Thyroid gland (tissue), 4 donors: ENCODE measurements around the gene CADPS.

Experiments
- POLR2A ChIP-seq, 2 donors: fragments of 450-650 bp; IDR thresholded peaks; one replicate each; pipeline ENCODE4 v1.6.1; 2017; ENCODE audit warnings: antibody characterized with exemption in 2 of 2, mild to moderate bottlenecking in 2 of 2, moderate library complexity in 1 of 2
- TF ChIP-seq, protein P1 (sequence below), 6 experiments: fragments of 200-600 bp in 3 of 6; fragments of 450-650 bp in 3 of 6; sonication (generic) in 3 of 6; IDR thresholded peaks; one replicate each; pipeline ENCODE4 v1.5.1; 2016 to 2019; ENCODE audit warnings: antibody characterized with exemption in 6 of 6, mild to moderate bottlenecking in 2 of 6, inconsistent platforms in 1 of 6, moderate library complexity in 1 of 6

DNA sequence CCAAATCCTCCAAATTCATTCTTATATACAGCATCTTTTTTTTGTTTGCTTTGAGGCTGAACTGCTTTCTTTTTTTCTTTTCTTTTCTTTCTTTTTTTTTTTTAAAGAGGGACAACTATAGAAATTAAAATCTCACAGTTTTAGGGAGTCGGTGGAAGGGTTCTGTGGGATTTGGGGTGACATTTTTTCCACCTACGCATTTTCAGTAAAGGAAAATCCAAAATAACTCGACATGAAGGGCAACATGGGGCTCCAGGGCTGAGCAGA, 498.8 kb downstream of the CADPS start:
- TF ChIP-seq, protein P1, sequence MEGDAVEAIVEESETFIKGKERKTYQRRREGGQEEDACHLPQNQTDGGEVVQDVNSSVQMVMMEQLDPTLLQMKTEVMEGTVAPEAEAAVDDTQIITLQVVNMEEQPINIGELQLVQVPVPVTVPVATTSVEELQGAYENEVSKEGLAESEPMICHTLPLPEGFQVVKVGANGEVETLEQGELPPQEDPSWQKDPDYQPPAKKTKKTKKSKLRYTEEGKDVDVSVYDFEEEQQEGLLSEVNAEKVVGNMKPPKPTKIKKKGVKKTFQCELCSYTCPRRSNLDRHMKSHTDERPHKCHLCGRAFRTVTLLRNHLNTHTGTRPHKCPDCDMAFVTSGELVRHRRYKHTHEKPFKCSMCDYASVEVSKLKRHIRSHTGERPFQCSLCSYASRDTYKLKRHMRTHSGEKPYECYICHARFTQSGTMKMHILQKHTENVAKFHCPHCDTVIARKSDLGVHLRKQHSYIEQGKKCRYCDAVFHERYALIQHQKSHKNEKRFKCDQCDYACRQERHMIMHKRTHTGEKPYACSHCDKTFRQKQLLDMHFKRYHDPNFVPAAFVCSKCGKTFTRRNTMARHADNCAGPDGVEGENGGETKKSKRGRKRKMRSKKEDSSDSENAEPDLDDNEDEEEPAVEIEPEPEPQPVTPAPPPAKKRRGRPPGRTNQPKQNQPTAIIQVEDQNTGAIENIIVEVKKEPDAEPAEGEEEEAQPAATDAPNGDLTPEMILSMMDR (IDR thresholded peaks at IDR 0.05): no peak
- no peak for TF ChIP-seq POLR2A (IDR thresholded peaks at IDR 0.05)
